ENCODE measurements around the gene CD4.

The CD4 gene

DNA sequence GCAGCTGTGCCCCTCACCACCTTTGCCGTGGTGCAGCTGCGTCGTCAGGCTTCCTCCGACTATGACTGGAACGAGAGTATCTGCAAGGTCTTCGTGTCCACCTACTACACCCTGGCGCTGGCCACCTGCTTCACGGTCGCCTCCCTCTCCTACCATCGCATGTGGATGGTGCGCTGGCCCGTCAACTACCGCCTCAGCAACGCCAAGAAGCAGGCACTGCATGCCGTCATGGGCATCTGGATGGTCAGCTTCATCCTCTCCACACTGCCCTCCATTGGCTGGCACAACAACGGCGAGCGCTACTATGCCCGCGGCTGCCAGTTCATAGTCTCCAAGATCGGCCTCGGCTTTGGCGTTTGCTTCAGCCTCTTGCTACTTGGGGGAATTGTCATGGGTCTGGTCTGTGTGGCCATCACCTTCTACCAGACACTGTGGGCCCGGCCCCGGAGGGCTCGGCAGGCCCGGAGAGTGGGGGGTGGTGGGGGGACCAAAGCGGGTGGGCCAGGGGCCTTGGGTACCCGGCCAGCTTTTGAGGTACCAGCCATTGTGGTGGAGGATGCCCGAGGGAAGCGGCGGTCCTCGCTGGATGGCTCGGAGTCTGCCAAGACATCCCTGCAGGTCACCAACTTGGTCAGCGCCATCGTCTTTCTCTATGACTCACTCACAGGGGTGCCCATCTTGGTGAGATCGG, 34.9 kb downstream of the CD4 start:
- Histone ChIP-seq H3K27ac (ENCODE audit: low read depth, low read length) (no peak overlapping the region), H3K36me3 (ENCODE audit: control insufficient read depth, insufficient read depth, low read length) (no peaks in the 10 kb centered on the region), H3K4me1 (ENCODE audit: control insufficient read depth, insufficient read depth, low read length) (peaks cover 18% of the 10 kb centered on the region), H3K9ac (ENCODE audit: low read length) (no peak overlapping the region), H3K4me3 (ENCODE audit: low read length) (no peak overlapping the region), H3K27me3 (ENCODE audit: control insufficient read depth, insufficient read depth, low read length) (peaks cover 9% of the 10 kb centered on the region)

DNA sequence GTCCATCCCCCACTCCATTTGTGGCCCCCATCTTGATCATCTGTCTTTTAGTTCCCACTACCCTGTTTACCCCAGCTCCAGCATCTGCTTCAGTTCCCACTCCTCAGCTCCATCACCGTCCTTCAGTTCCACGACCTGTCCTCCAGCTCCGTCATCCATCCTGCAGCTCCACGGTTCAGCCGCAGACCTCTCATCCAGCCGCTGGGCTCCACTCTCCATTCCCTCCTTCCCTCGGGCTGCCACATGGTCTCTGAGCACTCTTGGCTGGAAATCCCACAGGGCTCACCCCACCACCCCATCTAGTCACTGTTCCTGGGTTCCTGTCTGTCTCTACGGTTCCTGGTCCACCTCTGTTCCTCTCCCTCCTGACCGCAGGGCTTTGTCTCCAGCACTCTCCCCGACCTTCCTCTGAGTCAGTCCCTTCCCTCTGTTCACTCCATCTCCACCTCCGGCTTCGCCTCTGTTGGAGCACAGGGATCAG, 35.6 kb downstream of the CD4 start:
- H3K27ac ChIP-seq (ENCODE audit: low read depth, low read length), result no peak overlapping the region
- peaks cover 9% of the 10 kb centered on the region for H3K27me3 ChIP-seq (ENCODE audit: control insufficient read depth, insufficient read depth, low read length)
- peaks cover 18% of the 10 kb centered on the region for H3K4me1 ChIP-seq (ENCODE audit: control insufficient read depth, insufficient read depth, low read length)
- no peak overlapping the region for H3K9ac ChIP-seq (ENCODE audit: low read length)
- no peak overlapping the region for H3K4me3 ChIP-seq (ENCODE audit: low read length)
- H3K36me3 ChIP-seq (ENCODE audit: control insufficient read depth, insufficient read depth, low read length), result no peaks in the 10 kb centered on the region

- Histone ChIP-seq H3K4me1 (ENCODE audit: control insufficient read depth, insufficient read depth, low read length) (peaks cover 18% of the 10 kb centered on the region), H3K36me3 (ENCODE audit: control insufficient read depth, insufficient read depth, low read length) (no peaks in the 10 kb centered on the region), H3K27me3 (ENCODE audit: control insufficient read depth, insufficient read depth, low read length) (peaks cover 5% of the 10 kb centered on the region), H3K9ac (ENCODE audit: low read length) (no peak overlapping the region), H3K4me3 (ENCODE audit: low read length) (peak overlapping the region; percentile 46), H3K27ac (ENCODE audit: low read depth, low read length) (no peak overlapping the region)
Observed at GRCh38 chr12:6825398-6826124, 36.2 kb downstream of the CD4 start.

- H3K36me3 ChIP-seq (ENCODE audit: control insufficient read depth, insufficient read depth, low read length), result no peaks in the 10 kb centered on the region
- no peak overlapping the region for H3K27ac ChIP-seq (ENCODE audit: low read depth, low read length)
- H3K4me3 ChIP-seq (ENCODE audit: low read length), result no peak overlapping the region
- peaks cover 15% of the 10 kb centered on the region for H3K4me1 ChIP-seq (ENCODE audit: control insufficient read depth, insufficient read depth, low read length)
- H3K9ac ChIP-seq (ENCODE audit: low read length), result no peak overlapping the region
- peaks cover 5% of the 10 kb centered on the region for H3K27me3 ChIP-seq (ENCODE audit: control insufficient read depth, insufficient read depth, low read length)
Observed at GRCh38 chr12:6826125-6826733, 36.9 kb downstream of the CD4 start.

- no peaks in the 10 kb centered on the region for H3K36me3 ChIP-seq (ENCODE audit: control insufficient read depth, insufficient read depth, low read length)
- peaks cover 5% of the 10 kb centered on the region for H3K27me3 ChIP-seq (ENCODE audit: control insufficient read depth, insufficient read depth, low read length)
- peak overlapping the region; percentile 3 for H3K27ac ChIP-seq (ENCODE audit: low read depth, low read length)
- H3K4me1 ChIP-seq (ENCODE audit: control insufficient read depth, insufficient read depth, low read length), result peaks cover 15% of the 10 kb centered on the region
- H3K9ac ChIP-seq (ENCODE audit: low read length), result no peak overlapping the region
- no peak overlapping the region for H3K4me3 ChIP-seq (ENCODE audit: low read length)
Observed at GRCh38 chr12:6826734-6827436, 37.6 kb downstream of the CD4 start.

GRCh38 chr12:6827437-6827911, 38.1 kb downstream of the CD4 start:
- peaks cover 15% of the 10 kb centered on the region for H3K4me1 ChIP-seq (ENCODE audit: control insufficient read depth, insufficient read depth, low read length)
- no peaks in the 10 kb centered on the region for H3K36me3 ChIP-seq (ENCODE audit: control insufficient read depth, insufficient read depth, low read length)
- H3K27me3 ChIP-seq (ENCODE audit: control insufficient read depth, insufficient read depth, low read length), result peaks cover 3% of the 10 kb centered on the region
- H3K27ac ChIP-seq (ENCODE audit: low read depth, low read length), result peak overlapping the region; percentile 3
- peak overlapping the region; percentile 23 for H3K4me3 ChIP-seq (ENCODE audit: low read length)
- H3K9ac ChIP-seq (ENCODE audit: low read length), result no peak overlapping the region

DNA sequence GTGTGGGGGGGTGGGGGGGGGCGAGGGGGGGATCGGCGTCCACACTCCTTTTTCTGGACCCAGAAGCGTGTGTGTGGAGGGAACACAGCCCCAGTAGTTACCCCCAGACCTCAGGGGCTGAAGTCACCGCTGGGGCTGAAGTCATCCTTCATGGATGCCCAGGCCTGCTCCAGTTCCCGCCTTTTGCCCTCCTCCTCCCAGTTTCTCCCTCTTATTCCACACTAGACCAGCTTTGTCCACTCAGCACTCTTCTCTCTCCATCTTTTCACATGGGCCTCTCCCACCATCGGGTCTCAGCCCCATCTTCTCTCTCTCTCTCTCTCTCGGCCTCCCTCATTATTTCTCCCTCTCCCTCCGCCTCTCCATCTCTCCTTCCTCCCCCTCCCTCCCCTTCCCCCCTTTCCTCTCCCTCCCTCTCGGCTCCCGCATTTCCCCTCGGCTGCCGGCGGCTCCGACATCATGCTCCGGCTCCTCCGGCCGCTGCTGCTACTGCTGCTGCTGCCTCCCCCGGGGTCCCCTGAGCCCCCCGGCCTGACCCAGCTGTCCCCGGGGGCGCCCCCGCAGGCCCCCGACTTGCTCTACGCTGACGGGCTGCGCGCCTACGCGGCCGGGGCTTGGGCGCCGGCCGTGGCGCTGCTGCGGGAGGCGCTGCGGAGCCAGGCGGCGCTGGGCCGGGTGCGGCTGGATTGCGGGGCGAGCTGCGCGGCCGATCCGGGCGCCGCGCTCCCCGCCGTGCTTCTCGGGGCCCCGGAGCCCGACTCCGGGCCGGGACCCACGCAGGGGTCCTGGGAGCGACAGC, 38.9 kb downstream of the CD4 start, which contains the start of gene P3H3:
P3H3 (plus strand) TSS at position 426 of the 799 bp plus-strand sequence; CDS start at position 460, 34 bp downstream.
- Histone ChIP-seq H3K4me1 (ENCODE audit: control insufficient read depth, insufficient read depth, low read length) (peaks cover 15% of the 10 kb centered on the region), H3K4me3 (ENCODE audit: low read length) (peak within 1 kb of the TSS; percentile 87), H3K9ac (ENCODE audit: low read length) (peak within 1 kb of the TSS; percentile 85), H3K27me3 (ENCODE audit: control insufficient read depth, insufficient read depth, low read length) (peaks cover 3% of the 10 kb centered on the region), H3K27ac (ENCODE audit: low read depth, low read length) (peak within 1 kb of the TSS; percentile 82), H3K36me3 (ENCODE audit: control insufficient read depth, insufficient read depth, low read length) (no peaks in the 10 kb centered on the region)

GRCh38 chr12:6828781-6829535, 39.6 kb downstream of the CD4 start:
- peaks cover 15% of the 10 kb centered on the region for H3K4me1 ChIP-seq (ENCODE audit: control insufficient read depth, insufficient read depth, low read length)
- H3K27me3 ChIP-seq (ENCODE audit: control insufficient read depth, insufficient read depth, low read length), result peaks cover 3% of the 10 kb centered on the region
- no peaks in the 10 kb centered on the region for H3K36me3 ChIP-seq (ENCODE audit: control insufficient read depth, insufficient read depth, low read length)
- peak overlapping the region; percentile 85 for H3K9ac ChIP-seq (ENCODE audit: low read length)
- H3K4me3 ChIP-seq (ENCODE audit: low read length), result peak overlapping the region; percentile 87
- H3K27ac ChIP-seq (ENCODE audit: low read depth, low read length), result peak overlapping the region; percentile 82

DNA sequence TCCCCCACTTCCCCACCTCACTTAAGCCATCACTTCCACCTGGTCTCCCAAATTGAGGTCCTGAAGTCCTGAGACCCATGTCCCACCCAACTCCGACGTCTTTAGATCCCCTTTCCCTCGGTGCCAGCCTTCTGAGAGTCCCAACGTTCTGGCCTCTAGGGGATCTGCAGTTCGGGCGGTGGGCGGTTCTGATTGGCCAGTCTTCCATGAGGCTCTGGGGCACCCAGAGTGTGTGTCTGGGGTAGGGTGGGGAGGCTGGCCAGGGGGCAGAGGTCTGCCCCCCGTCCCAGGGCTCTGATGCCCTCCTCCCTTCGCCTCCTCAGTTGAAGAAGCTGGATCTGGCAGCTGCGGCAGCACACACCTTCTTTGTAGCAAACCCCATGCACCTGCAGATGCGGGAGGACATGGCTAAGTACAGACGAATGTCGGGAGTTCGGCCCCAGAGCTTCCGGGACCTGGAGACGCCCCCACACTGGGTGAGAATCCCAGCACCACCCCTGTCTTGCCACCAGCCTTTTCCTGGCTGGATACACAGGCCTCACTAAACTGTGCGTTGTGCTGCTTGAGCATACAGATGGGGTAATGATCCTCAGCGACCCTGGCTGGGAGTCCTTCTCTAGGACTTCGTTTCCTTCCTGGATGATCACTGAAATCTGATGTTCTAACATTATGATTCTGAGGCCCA, 40.4 kb downstream of the CD4 start:
- Histone ChIP-seq H3K36me3 (ENCODE audit: control insufficient read depth, insufficient read depth, low read length) (no peaks in the 10 kb centered on the region), H3K27ac (ENCODE audit: low read depth, low read length) (peak overlapping the region; percentile 82), H3K27me3 (ENCODE audit: control insufficient read depth, insufficient read depth, low read length) (peaks cover 3% of the 10 kb centered on the region), H3K9ac (ENCODE audit: low read length) (no peak overlapping the region), H3K4me1 (ENCODE audit: control insufficient read depth, insufficient read depth, low read length) (peaks cover 15% of the 10 kb centered on the region), H3K4me3 (ENCODE audit: low read length) (peak overlapping the region; percentile 87)

DNA sequence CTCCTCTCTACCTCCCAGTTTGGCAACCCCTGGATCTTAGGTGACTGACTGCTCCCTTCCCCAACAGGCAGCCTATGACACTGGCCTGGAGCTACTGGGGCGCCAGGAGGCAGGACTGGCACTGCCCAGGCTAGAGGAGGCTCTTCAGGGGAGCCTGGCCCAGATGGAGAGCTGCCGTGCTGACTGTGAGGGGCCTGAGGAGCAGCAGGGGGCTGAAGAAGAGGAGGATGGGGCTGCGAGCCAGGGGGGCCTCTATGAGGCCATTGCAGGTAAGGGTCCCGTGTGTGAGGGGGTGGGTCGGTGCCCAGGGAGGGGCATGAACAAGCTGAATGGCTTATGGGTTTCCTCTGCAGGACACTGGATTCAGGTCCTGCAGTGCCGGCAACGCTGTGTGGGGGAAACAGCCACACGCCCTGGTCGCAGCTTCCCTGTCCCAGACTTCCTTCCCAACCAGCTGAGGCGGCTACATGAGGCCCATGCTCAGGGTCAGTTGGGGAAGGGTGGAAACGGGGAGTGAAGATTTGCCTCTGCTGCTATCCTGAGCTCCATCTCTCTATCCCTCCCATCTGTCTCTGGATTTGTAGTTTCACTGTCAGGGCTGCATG, 41.1 kb downstream of the CD4 start:
- no peak overlapping the region for H3K4me3 ChIP-seq (ENCODE audit: low read length)
- H3K36me3 ChIP-seq (ENCODE audit: control insufficient read depth, insufficient read depth, low read length), result no peaks in the 10 kb centered on the region
- no peak overlapping the region for H3K9ac ChIP-seq (ENCODE audit: low read length)
- no peak overlapping the region for H3K27ac ChIP-seq (ENCODE audit: low read depth, low read length)
- H3K27me3 ChIP-seq (ENCODE audit: control insufficient read depth, insufficient read depth, low read length), result no peaks in the 10 kb centered on the region
- H3K4me1 ChIP-seq (ENCODE audit: control insufficient read depth, insufficient read depth, low read length), result peaks cover 8% of the 10 kb centered on the region

Data from rectal smooth muscle tissue (tissue), 1 donor.